Stimulated activated CD4-positive, alpha-beta T cell treated with anti-CD3 and anti-CD28 coated beads, Interleukin-2, amount 100 ng/mL, for 48 hours (primary cell): Measurements from ENCODE around the gene NUDT8.
"Not testable (repeated sequence)": the region's sequence is repeated elsewhere in the genome, so short reads cannot be mapped to it uniquely, and the experiment has no call there.

Experiments used
- DNase-seq, 2 donors: peaks; one replicate each; pipeline ENCODE4 v3.0.0-alpha.2; 2020

NUDT8 gene

GRCh38 chr11:67611165-67611564 is 18.6 kb downstream of the NUDT8 start:
- no peak for DNase-seq

DNA sequence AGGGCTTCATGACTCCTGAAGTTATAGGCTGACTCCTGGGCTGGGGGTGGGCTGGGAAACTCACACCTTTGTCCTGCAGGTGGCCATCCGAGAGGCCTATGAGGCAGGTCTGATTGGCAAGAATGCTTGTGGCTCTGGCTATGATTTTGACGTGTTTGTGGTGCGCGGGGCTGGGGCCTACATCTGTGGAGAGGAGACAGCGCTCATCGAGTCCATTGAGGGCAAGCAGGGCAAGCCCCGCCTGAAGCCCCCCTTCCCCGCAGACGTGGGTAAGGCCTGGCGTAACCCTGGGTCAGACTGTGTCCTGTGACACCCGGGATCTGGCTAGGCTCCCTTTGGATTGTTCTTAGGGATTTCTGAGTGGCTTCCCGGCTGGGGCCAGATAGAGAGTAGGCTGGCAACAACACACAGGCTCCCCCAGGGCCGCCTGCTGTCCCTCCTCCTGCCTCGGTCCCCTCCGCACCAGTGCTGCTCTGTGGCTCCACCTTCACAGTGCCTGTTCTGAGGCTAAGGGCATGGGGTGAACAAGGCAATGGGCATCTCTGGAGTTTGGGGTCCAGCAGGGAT is 19.4 kb downstream of the NUDT8 start:
- no peak for DNase-seq

DNA sequence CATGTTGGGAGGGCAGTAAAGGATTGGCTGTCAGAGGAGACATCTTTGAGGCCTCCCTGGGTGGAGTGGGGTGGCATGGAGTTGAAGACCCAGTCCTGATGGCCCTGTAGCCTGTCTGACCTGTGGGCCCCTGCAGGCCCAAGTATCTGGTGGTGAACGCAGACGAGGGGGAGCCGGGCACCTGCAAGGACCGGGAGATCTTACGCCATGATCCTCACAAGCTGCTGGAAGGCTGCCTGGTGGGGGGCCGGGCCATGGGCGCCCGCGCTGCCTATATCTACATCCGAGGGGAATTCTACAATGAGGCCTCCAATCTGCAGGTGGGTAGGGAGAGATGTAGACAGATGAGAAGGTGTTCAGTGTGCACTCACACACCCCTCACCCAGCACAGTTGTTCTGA is 20.4 kb downstream of the NUDT8 start:
- DNase-seq: no peak

DNA sequence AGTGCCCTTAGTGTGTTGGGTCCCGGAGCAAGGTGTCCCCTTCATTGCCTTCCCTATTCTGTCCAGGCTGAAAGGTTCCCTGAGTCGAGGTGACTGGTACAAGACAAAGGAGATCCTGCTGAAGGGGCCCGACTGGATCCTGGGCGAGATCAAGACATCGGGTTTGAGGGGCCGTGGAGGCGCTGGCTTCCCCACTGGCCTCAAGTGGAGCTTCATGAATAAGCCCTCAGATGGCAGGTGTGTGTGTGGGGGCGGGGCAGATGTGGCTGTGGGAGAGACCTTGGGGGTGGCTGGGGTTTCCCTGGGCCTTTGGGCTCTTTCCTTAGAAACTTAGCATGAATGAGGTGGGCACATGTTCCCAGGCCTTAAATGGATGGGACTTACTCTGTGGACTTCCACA is 21.3 kb downstream of the NUDT8 start:
- no peak for DNase-seq

DNA sequence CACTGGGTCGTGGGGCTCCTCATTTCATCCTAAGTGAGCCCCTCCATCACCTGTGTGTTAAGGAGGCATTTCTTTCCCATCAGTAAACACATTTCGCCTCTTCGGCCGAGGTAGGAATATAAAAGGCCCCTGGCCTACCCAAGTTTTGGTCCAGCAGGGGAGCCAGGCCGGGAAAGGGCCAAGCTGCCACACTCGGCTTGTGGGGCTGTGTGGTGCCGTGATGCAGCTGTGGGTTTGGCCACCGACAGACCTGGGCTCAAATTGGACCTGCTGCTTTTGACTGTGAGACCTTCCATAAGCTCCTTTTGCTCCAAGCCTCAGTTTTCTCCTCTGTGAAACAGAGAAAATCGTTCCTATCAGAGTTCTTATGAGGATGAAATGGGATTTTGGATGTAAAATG is 22.2 kb downstream of the NUDT8 start:
- DNase-seq: no peak

DNA sequence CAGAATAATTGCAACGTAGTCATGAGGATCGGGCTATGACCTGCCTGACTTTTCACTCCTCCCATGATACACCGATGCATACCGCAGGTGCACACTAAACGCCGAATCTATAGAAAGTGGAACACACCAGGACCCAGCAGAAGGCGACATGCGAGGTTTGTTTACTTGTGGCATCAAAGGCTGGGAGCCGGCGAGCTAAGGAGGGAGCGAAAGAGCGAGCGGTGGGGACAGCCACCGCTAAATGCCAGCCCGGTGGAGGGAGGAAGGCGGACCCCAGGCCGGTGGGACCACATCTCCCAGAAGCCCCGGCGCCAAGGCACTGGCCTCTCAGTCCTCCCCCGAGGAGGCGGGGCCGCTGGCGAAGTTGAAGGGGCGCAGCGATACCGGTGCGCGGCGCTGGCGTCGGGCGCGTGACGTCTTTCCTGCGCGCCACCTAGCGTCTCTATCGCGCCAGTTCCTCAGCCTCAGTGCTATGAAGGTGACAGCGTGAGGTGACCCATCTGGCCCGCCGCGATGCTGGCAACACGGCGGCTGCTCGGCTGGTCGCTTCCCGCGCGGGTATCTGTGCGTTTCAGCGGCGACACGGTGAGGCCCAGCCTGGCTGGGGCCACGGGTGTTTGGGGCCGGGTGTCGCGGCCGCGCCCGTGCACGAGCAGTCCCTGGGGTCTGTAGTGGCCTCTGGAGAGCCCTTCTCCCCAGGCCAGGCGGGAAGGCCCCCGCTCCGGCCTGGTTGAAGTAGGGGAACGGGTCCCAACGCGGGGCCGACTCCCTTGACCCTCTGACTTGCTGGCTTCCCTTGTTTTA is 23.0 kb downstream of the NUDT8 start, which contains the start of gene NDUFV1:
Gene NDUFV1 (plus strand): TSS at position 445 of the 804 bp plus-strand sequence. CDS start 69 bp downstream, at position 514.
- peak; percentile 95 for DNase-seq

DNA sequence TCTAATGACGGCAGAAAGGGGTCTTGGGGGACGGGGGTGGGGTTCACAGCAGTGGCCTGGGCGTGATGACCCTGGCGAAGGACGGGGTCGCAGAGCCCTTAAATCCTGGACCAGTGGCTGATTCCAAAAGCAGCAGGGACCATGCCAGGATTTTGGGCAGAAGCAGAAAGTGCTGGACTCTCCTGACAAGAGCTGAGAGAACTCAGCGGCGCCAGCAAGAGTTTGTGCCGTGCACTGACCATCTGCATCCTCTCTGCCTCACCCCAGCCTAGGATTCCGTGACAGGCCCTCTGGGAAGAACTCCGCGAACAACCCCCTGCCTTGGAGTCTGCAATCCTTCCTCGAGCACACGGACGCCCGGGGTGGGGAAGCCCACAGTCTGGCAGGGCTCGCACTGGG is 23.6 kb downstream of the NUDT8 start:
- no peak for DNase-seq

- DNase-seq: no peak
Measured at GRCh38 chr11:67605231-67606011, 24.3 kb downstream of the NUDT8 start.

GRCh38 chr11:67604815-67605214 is 24.9 kb downstream of the NUDT8 start:
- no peak for DNase-seq

- DNase-seq: not testable (repeated sequence)
Measured at GRCh38 chr11:67604119-67604518, 25.6 kb downstream of the NUDT8 start.

- DNase-seq: no peak
Measured at GRCh38 chr11:67601098-67601497, 28.6 kb downstream of the NUDT8 start.

- no peak for DNase-seq
Measured at GRCh38 chr11:67600324-67601029, 29.3 kb downstream of the NUDT8 start.

GRCh38 chr11:67599149-67599548 is 30.6 kb downstream of the NUDT8 start:
- no peak for DNase-seq

GRCh38 chr11:67597963-67598362 is 31.8 kb downstream of the NUDT8 start:
- not testable (repeated sequence) for DNase-seq

- not testable (repeated sequence) for DNase-seq
Measured at GRCh38 chr11:67597458-67597857, 32.3 kb downstream of the NUDT8 start.

DNA sequence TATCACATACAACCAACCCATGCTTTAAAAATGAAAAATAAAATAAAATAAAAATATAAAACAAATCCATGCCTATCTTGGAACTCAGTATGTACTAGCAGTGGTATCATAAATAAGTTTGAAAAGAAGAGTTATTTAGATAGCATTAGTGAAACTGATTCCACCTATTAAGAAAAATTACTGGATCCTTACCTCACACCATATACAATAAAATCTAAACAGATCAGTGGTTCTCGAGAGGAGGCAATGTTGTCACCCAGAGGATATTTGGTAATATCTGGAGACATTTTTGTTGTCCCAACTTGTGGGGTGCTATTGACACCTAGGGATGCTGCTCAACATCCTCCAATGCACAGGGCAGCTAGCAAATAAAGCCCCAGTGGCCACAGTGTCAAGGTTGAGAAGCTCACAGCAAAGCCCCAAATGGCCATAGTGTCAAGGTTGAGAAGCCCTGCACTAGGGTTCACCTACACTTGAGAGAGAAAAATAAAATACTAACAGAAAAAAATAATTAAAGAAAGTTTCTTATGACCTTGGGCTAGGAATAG is 32.9 kb downstream of the NUDT8 start:
- DNase-seq: no peak

GRCh38 chr11:67594480-67594879 is 35.3 kb downstream of the NUDT8 start:
- DNase-seq: no peak

- DNase-seq: no peak
Measured at GRCh38 chr11:67593565-67593905, 36.2 kb downstream of the NUDT8 start.

GRCh38 chr11:67592880-67593564 is 36.7 kb downstream of the NUDT8 start:
- no peak for DNase-seq

- not testable (repeated sequence) for DNase-seq
Measured at GRCh38 chr11:67588899-67589415, 40.8 kb downstream of the NUDT8 start.

DNA sequence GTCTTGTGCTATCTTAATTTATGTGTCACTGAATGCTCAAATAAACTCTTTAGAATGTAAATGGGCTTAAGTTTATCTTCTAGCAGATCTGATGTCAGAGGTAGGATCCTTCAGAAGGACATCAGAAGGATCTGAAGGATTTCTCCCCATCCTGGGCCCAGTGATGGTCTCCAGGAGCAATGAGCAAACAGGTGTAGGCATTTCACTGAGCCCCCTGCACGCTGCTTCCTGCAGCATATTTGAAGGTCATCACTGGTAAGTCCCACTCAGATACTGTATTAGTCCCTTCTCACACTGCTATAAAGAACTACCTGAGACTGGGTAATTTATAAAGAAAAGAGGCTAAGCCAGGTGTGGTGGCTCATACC is 41.6 kb downstream of the NUDT8 start:
- DNase-seq: no peak
